ENCODE results near the gene SIPA1L3.

Gene SIPA1L3

DNA sequence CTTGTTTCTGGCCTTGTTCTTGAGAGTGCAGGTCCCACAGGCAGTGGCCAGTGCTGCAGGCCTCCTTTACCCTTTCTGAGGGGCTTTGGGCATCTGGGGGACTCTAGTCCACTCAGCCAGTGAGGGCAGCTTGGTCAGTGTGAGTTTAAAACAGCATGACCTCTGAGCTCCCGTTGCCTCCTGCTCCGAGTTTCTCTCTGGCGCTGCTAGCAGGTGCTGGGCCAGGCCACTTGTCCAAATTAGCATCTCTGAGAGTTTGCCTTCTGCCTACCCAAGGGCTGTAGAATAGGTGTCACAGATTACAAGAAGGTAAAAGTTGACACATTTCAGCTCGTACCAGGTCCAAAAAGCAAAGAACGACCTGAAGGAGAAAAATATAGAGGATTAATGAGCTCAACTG lies 105.9 kb downstream of the SIPA1L3 start:
- TF ChIP-seq MYC (IDR thresholded peaks at IDR 0.05; ENCODE audit: low read depth, low read length) = no peak
- TF ChIP-seq, protein P1, sequence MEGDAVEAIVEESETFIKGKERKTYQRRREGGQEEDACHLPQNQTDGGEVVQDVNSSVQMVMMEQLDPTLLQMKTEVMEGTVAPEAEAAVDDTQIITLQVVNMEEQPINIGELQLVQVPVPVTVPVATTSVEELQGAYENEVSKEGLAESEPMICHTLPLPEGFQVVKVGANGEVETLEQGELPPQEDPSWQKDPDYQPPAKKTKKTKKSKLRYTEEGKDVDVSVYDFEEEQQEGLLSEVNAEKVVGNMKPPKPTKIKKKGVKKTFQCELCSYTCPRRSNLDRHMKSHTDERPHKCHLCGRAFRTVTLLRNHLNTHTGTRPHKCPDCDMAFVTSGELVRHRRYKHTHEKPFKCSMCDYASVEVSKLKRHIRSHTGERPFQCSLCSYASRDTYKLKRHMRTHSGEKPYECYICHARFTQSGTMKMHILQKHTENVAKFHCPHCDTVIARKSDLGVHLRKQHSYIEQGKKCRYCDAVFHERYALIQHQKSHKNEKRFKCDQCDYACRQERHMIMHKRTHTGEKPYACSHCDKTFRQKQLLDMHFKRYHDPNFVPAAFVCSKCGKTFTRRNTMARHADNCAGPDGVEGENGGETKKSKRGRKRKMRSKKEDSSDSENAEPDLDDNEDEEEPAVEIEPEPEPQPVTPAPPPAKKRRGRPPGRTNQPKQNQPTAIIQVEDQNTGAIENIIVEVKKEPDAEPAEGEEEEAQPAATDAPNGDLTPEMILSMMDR (IDR thresholded peaks at IDR 0.05; ENCODE audit: low read depth, low read length) = no peak
- no peak for TF ChIP-seq MAX (IDR thresholded peaks at IDR 0.05; ENCODE audit: low read depth, low read length)
- no peak for TF ChIP-seq POLR2A (IDR thresholded peaks at IDR 0.05; ENCODE audit: extremely low read depth, insufficient read length)
- DNase-seq (ENCODE audit: low read depth) = no peak
- no peak overlapping the region for H3K4me3 ChIP-seq (ENCODE audit: low read depth, low read length)

GRCh38 chr19:38013913-38014580 lies 107.0 kb downstream of the SIPA1L3 start:
- no peak overlapping the region for H3K4me3 ChIP-seq (ENCODE audit: low read depth, low read length)
- DNase-seq (ENCODE audit: low read depth) = no peak
- TF ChIP-seq, protein P1 (IDR thresholded peaks at IDR 0.05; ENCODE audit: low read depth, low read length) = no peak
- no peak for TF ChIP-seq POLR2A (IDR thresholded peaks at IDR 0.05; ENCODE audit: extremely low read depth, insufficient read length)
- TF ChIP-seq MAX (IDR thresholded peaks at IDR 0.05; ENCODE audit: low read depth, low read length) = no peak
- TF ChIP-seq MYC (IDR thresholded peaks at IDR 0.05; ENCODE audit: low read depth, low read length) = no peak

DNA sequence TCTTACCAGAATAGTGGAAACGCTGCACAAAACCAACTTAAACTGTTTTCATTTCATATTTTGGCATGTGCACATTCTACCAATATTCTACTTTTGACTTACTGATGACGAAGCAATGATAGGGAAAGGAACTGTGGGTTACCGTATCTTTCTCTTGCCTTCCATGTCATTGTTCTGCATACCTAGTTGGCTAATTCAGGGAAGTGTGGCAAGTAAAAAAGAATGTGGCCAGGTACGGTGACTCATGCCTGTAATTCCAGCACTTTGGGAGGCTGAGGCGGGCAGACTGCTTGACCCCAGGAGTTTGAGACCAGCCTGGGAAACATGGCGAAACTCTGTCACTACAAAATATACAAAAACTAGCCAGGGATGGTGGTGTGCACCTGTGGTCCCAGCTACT lies 108.2 kb downstream of the SIPA1L3 start:
- TF ChIP-seq, protein P1 (IDR thresholded peaks at IDR 0.05; ENCODE audit: low read depth, low read length) = no peak
- no peak for TF ChIP-seq POLR2A (IDR thresholded peaks at IDR 0.05; ENCODE audit: extremely low read depth, insufficient read length)
- TF ChIP-seq MYC (IDR thresholded peaks at IDR 0.05; ENCODE audit: low read depth, low read length) = no peak
- no peak for TF ChIP-seq MAX (IDR thresholded peaks at IDR 0.05; ENCODE audit: low read depth, low read length)
- DNase-seq (ENCODE audit: low read depth) = no peak
- H3K4me3 ChIP-seq (ENCODE audit: low read depth, low read length) = no peak overlapping the region

DNA sequence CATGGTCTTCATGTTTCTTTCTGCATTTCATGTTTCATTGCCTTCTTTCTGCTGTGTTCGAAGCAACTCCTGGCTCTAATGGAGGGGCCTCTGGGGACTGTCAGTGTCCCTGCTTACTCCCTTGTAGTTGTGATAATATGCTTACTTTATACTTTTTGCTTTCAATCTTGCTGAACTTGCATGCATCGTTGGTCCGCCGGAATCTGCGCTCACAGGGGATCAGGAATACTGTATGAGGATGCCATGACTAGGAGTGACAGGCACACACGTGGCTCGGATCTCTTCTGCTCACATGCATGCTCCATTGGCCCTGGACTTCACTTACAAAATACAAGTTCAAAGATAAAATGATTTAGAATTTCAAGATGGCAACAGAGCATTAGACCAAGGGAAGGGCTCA lies 108.8 kb downstream of the SIPA1L3 start:
- no peak overlapping the region for H3K4me3 ChIP-seq (ENCODE audit: low read depth, low read length)
- TF ChIP-seq MYC (IDR thresholded peaks at IDR 0.05; ENCODE audit: low read depth, low read length) (no peak), POLR2A (IDR thresholded peaks at IDR 0.05; ENCODE audit: extremely low read depth, insufficient read length) (no peak), MAX (IDR thresholded peaks at IDR 0.05; ENCODE audit: low read depth, low read length) (no peak)
- TF ChIP-seq, protein P1 (IDR thresholded peaks at IDR 0.05; ENCODE audit: low read depth, low read length) = no peak
- no peak for DNase-seq (ENCODE audit: low read depth)

DNA sequence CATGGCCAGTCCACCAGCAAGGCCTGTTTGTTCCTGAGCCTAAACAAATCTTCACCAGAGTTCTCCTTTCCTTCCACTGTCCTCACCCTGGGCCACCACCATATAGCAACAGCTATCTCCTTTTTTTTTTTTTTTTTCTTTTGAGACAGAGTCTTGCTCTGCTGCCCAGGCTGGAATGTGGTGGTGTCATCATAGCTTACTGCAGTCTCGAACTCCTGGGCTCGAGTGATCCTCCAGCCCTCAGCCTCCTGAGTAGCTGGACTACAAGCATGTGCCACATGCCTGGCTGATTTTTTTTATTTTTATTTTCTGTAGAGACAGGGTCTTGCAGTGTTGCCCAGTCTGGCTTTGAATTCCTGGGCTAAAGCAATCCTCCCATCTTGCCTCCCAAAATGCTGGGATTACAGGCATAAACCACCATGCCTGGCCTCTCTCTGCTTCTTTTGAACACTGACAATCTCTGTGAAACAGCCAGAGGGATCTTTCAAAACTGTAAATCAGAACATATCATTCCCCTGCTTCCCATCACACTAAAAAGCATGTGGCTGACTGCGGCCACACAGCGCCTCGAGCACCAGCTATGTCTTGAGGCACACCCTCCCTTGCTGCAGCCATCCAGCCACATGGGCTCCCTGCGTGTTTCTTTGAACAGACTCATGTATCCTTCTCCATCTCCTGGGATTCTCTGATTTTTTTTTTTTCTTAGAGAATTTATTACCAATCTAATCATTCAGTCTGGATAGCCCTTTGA lies 110.6 kb downstream of the SIPA1L3 start:
- TF ChIP-seq POLR2A (IDR thresholded peaks at IDR 0.05; ENCODE audit: extremely low read depth, insufficient read length) = no peak
- TF ChIP-seq MYC (IDR thresholded peaks at IDR 0.05; ENCODE audit: low read depth, low read length) = no peak
- no peak for TF ChIP-seq MAX (IDR thresholded peaks at IDR 0.05; ENCODE audit: low read depth, low read length)
- TF ChIP-seq, protein P1 (IDR thresholded peaks at IDR 0.05; ENCODE audit: low read depth, low read length) = no peak
- no peak for DNase-seq (ENCODE audit: low read depth)
- H3K4me3 ChIP-seq (ENCODE audit: low read depth, low read length) = no peak overlapping the region

All from NB4 (cell line).